Measurements from ENCODE around the gene CALR. TPM values are rescaled to one million over a fixed set of nuclear protein-coding genes. Genes with fewer than 3 reads are reported as not detected.

Gene CALR
- total RNA-seq, 1 experiment from 2014 or later, result 1,088 TPM

GRCh38 chr19:12947702-12948611 is 9.5 kb downstream of the CALR start (continued):
- TF ChIP-seq ZNF281 (CRISPR knock-in tag; IDR thresholded peaks at IDR 0.05), result no peak
- TF ChIP-seq GTF2I (CRISPR knock-in tag; conservative IDR thresholded peaks at IDR 0.05), result no peak
- TF ChIP-seq ZMAT4 (CRISPR knock-in tag; IDR thresholded peaks at IDR 0.05), result no peak

- Mint-ChIP-seq H3K4me3 (peak overlapping the region; percentile 18; the same call in 1 of the 2 replicates), H3K27me3 (ENCODE audit: low read depth) (no peaks in the 10 kb centered on the region), H3K4me1 (peaks cover 17% of the 10 kb centered on the region), H3K36me3 (peaks cover 59% of the 10 kb centered on the region), H3K9me3 (no peaks in the 10 kb centered on the region), H3K27ac (no peak overlapping the region)
- ChIA-PET CTCF (interaction anchor here (1.8 to 1.9 kb wide), 2 partner anchors 17 kb away, joined by 7 to 8 read pairs; no protein-coding TSS in a partner anchor), POLR2A (interaction anchor here (0.6 kb wide), 1 partner anchor 333 kb away, joined by 4 read pairs; no protein-coding TSS in a partner anchor)
- no peak for DNase-seq (ENCODE audit: low spot score)
- ATAC-seq, result no peak
- TF ChIP-seq MAX (CRISPR knock-in tag; IDR thresholded peaks at IDR 0.05), result no peak
- no peak for TF ChIP-seq ZNF423 (CRISPR knock-in tag; IDR thresholded peaks at IDR 0.05)
- no peak for TF ChIP-seq SMAD4 (CRISPR knock-in tag; IDR thresholded peaks at IDR 0.05)
- TF ChIP-seq AR (CRISPR knock-in tag; IDR thresholded peaks at IDR 0.05), result no peak
- TF ChIP-seq HMGXB4 (CRISPR knock-in tag; IDR thresholded peaks at IDR 0.05), result no peak
- TF ChIP-seq FOXP1 (CRISPR knock-in tag; IDR thresholded peaks at IDR 0.05; ENCODE audit: borderline replicate concordance), result no peak
- TF ChIP-seq ZBTB21 (CRISPR knock-in tag; IDR thresholded peaks at IDR 0.05; ENCODE audit: borderline replicate concordance), result no peak
- TF ChIP-seq ETV6 (CRISPR knock-in tag; IDR thresholded peaks at IDR 0.05), result no peak
- TF ChIP-seq OVOL2 (CRISPR knock-in tag; IDR thresholded peaks at IDR 0.05; ENCODE audit: borderline replicate concordance), result no peak
- TF ChIP-seq GABPB1 (CRISPR knock-in tag; IDR thresholded peaks at IDR 0.05), result no peak
- TF ChIP-seq ZNF512 (CRISPR knock-in tag; IDR thresholded peaks at IDR 0.05; ENCODE audit: borderline replicate concordance), result no peak
- no peak for TF ChIP-seq ZSCAN18 (CRISPR knock-in tag; IDR thresholded peaks at IDR 0.05)
- TF ChIP-seq ZNF138 (CRISPR knock-in tag; conservative IDR thresholded peaks at IDR 0.05), result no peak
- TF ChIP-seq IRF1 (CRISPR knock-in tag; IDR thresholded peaks at IDR 0.05), result no peak
- TF ChIP-seq PRRX2 (CRISPR knock-in tag; IDR thresholded peaks at IDR 0.05), result no peak
- TF ChIP-seq JAZF1 (CRISPR knock-in tag; IDR thresholded peaks at IDR 0.05), result no peak
- no peak for TF ChIP-seq ZNF671 (CRISPR knock-in tag; IDR thresholded peaks at IDR 0.05)
These were observed 10.4 kb downstream of the CALR start for GRCh38 chr19:12948612-12949362.
